ENCODE measurements around the gene TMEM182.

The TMEM182 gene

GRCh38 chr2:102765061-102765460, 3.2 kb downstream of the TMEM182 start:
- Histone ChIP-seq H3K27ac (ENCODE audit: low read depth, low read length, poor library complexity, severe bottlenecking) (no peak overlapping the region), H3K9me2 (ENCODE audit: low read depth, low read length) (no peaks in the 10 kb centered on the region; the same call in 1 of the 2 replicates), H3K36me3 (ENCODE audit: insufficient read depth, low read length) (no peaks in the 10 kb centered on the region), H3K4me3 (ENCODE audit: low read depth, low read length, poor library complexity, severe bottlenecking) (no peak overlapping the region), H3K4me2 (ENCODE audit: low read length) (no peak overlapping the region), H3K9ac (ENCODE audit: low read length) (no peak overlapping the region), H4K20me1 (ENCODE audit: insufficient read depth, low read length) (no peaks in the 10 kb centered on the region), H2AFZ (ENCODE audit: low read length) (no peak overlapping the region), H3K9me3 (ENCODE audit: low read length) (no peaks in the 10 kb centered on the region), H3K27me3 (ENCODE audit: insufficient read depth, low read length) (no peaks in the 10 kb centered on the region), H3K79me2 (ENCODE audit: insufficient read depth, low read length) (no peaks in the 10 kb centered on the region), H3K4me1 (ENCODE audit: insufficient read depth, low read length, severe bottlenecking) (no peaks in the 10 kb centered on the region), H3F3A (ENCODE audit: insufficient read depth, low read length) (no peaks in the 10 kb centered on the region)
- TF ChIP-seq EZH2 (IDR thresholded peaks at IDR 0.05; ENCODE audit: borderline replicate concordance, low read length) (no peak), CTCF (IDR thresholded peaks at IDR 0.05; ENCODE audit: low read length) (no peak)

- H2AFZ ChIP-seq (ENCODE audit: low read length) = no peak overlapping the region
- H3K27me3 ChIP-seq (ENCODE audit: insufficient read depth, low read length) = no peaks in the 10 kb centered on the region
- no peaks in the 10 kb centered on the region for H3K79me2 ChIP-seq (ENCODE audit: insufficient read depth, low read length)
- no peak overlapping the region for H3K4me2 ChIP-seq (ENCODE audit: low read length)
- H3K4me3 ChIP-seq (ENCODE audit: low read depth, low read length, poor library complexity, severe bottlenecking) = no peak overlapping the region
- no peaks in the 10 kb centered on the region for H3K4me1 ChIP-seq (ENCODE audit: insufficient read depth, low read length, severe bottlenecking)
- H3K36me3 ChIP-seq (ENCODE audit: insufficient read depth, low read length) = 0 out of 2 replicates have a peak, but pooled peaks cover 3% of the 10 kb centered on the region
- no peak overlapping the region for H3K9ac ChIP-seq (ENCODE audit: low read length)
- TF ChIP-seq CTCF (IDR thresholded peaks at IDR 0.05; ENCODE audit: low read length) = no peak
- no peak for TF ChIP-seq EZH2 (IDR thresholded peaks at IDR 0.05; ENCODE audit: borderline replicate concordance, low read length)
- no peaks in the 10 kb centered on the region for H3K9me3 ChIP-seq (ENCODE audit: low read length)
- H3F3A ChIP-seq (ENCODE audit: insufficient read depth, low read length) = no peaks in the 10 kb centered on the region
- H3K27ac ChIP-seq (ENCODE audit: low read depth, low read length, poor library complexity, severe bottlenecking) = no peak overlapping the region
- H4K20me1 ChIP-seq (ENCODE audit: insufficient read depth, low read length) = no peaks in the 10 kb centered on the region
- no peaks in the 10 kb centered on the region for H3K9me2 ChIP-seq (ENCODE audit: low read depth, low read length)
Observed at GRCh38 chr2:102768253-102768652, 6.4 kb downstream of the TMEM182 start.

DNA sequence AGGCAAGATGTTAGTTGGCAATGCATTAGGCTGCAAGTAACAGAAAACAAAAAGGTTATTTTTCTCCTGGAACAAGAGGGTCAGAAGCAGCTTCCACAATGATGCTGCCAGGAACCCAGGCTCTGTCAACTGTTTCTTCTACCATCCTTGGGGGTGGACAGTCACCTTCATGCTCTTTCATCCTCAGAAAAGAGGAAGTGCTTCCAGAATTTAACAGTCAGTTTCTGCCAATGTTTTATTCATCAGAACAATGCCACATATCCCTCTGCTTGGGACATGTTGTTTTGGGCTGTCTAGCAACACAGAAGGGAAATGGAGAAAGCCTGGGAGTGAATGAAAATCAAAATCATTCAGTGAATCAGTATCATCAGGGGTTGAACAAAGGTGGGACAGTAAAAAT, 7.1 kb downstream of the TMEM182 start:
- Histone ChIP-seq H3K9me2 (ENCODE audit: low read depth, low read length) (no peaks in the 10 kb centered on the region), H4K20me1 (ENCODE audit: insufficient read depth, low read length) (no peaks in the 10 kb centered on the region), H3K79me2 (ENCODE audit: insufficient read depth, low read length) (no peaks in the 10 kb centered on the region), H3K4me3 (ENCODE audit: low read depth, low read length, poor library complexity, severe bottlenecking) (no peak overlapping the region), H3K36me3 (ENCODE audit: insufficient read depth, low read length) (0 out of 2 replicates have a peak, but pooled peaks cover 3% of the 10 kb centered on the region), H3K27me3 (ENCODE audit: insufficient read depth, low read length) (no peaks in the 10 kb centered on the region), H3K4me2 (ENCODE audit: low read length) (no peak overlapping the region), H3K4me1 (ENCODE audit: insufficient read depth, low read length, severe bottlenecking) (no peaks in the 10 kb centered on the region), H3K9me3 (ENCODE audit: low read length) (no peaks in the 10 kb centered on the region), H3K9ac (ENCODE audit: low read length) (no peak overlapping the region), H2AFZ (ENCODE audit: low read length) (no peak overlapping the region), H3K27ac (ENCODE audit: low read depth, low read length, poor library complexity, severe bottlenecking) (no peak overlapping the region), H3F3A (ENCODE audit: insufficient read depth, low read length) (no peaks in the 10 kb centered on the region)
- TF ChIP-seq CTCF (IDR thresholded peaks at IDR 0.05; ENCODE audit: low read length) (no peak), EZH2 (IDR thresholded peaks at IDR 0.05; ENCODE audit: borderline replicate concordance, low read length) (no peak)

All from OCI-LY1 (cell line).